WTC11 (cell line): ENCODE measurements around the gene GATA1. TPM values are rescaled to one million over a fixed set of nuclear protein-coding genes. Genes with fewer than 3 reads are reported as not detected.

Experiments
- ATAC-seq: fragments of 200-7000 bp; cut with Tn5 transposase; 2 replicates; pipeline ENCODE4 v1.10.0; 2021; ENCODE audit warnings: mild to moderate bottlenecking, moderate library complexity
- CTCF ChIA-PET: fragments of 300-600 bp; sonication (Branson Sonifier 250); formaldehyde crosslinking; loops from one replicate; lab custom pipeline; 2021; ENCODE audit warnings: antibody characterized with exemption; lab: Charles Lee
- POLR2A ChIA-PET: fragments of 350-600 bp; sonication (Branson Sonifier 250); formaldehyde crosslinking; loops from one replicate; lab custom pipeline; 2021; ENCODE audit warnings: antibody characterized with exemption; lab: Charles Lee
- DNase-seq: peaks from one replicate; pipeline ENCODE4 v3.0.0; 2021; ENCODE audit warnings: low spot score
- H3K27ac Mint-ChIP-seq: 2 replicates; pipeline ENCODE4 v1.8.0; 2021; ENCODE audit warnings: mixed read lengths
- H3K27me3 Mint-ChIP-seq: 2 replicates; pipeline ENCODE4 v1.8.0; 2021; ENCODE audit warnings: low read depth, mild to moderate bottlenecking, moderate library complexity, mixed read lengths
- H3K36me3 Mint-ChIP-seq: 2 replicates; pipeline ENCODE4 v1.8.0; 2021; ENCODE audit warnings: mixed read lengths
- H3K4me1 Mint-ChIP-seq: 2 replicates; pipeline ENCODE4 v1.8.0; 2022; ENCODE audit warnings: mixed read lengths
- H3K4me3 Mint-ChIP-seq: 2 replicates; pipeline ENCODE4 v1.8.0; 2021; ENCODE audit warnings: mild to moderate bottlenecking, moderate library complexity, mixed read lengths
- H3K9me3 Mint-ChIP-seq: 2 replicates; pipeline ENCODE4 v1.8.0; 2021; ENCODE audit warnings: mixed read lengths
- ATF1 ChIP-seq: sonication (generic); formaldehyde crosslinking; IDR thresholded peaks from 2 replicates; pipeline ENCODE4 v1.8.1; 2023; ENCODE audit warnings: mild to moderate bottlenecking, moderate library complexity, missing genetic modification reagents
- ELF4 ChIP-seq: sonication (generic); formaldehyde crosslinking; IDR thresholded peaks from 2 replicates; pipeline ENCODE4 v1.8.1; 2022; ENCODE audit warnings: low read depth, mild to moderate bottlenecking, moderate library complexity, missing genetic modification reagents
- EMX1 ChIP-seq: fragments of 250-450 bp; sonication (Bioruptor Pico); IDR thresholded peaks from 2 replicates; pipeline ENCODE4 v1.8.0; 2021; ENCODE audit warnings: mild to moderate bottlenecking
- ESRRA ChIP-seq: sonication (generic); formaldehyde crosslinking; IDR thresholded peaks from 2 replicates; pipeline ENCODE4 v1.8.1; 2022; ENCODE audit warnings: mild to moderate bottlenecking, missing genetic modification reagents, borderline replicate concordance
- ETV6 ChIP-seq: sonication (generic); formaldehyde crosslinking; IDR thresholded peaks from 2 replicates; pipeline ENCODE4 v1.8.1; 2022; ENCODE audit warnings: mild to moderate bottlenecking, missing genetic modification reagents
- FOXP1 ChIP-seq: sonication (generic); formaldehyde crosslinking; IDR thresholded peaks from 2 replicates; pipeline ENCODE4 v1.8.0; 2022; ENCODE audit warnings: missing genetic modification reagents, mild to moderate bottlenecking, moderate library complexity, borderline replicate concordance
- HMGXB4 ChIP-seq: sonication (generic); formaldehyde crosslinking; IDR thresholded peaks from 2 replicates; pipeline ENCODE4 v1.8.1; 2023; ENCODE audit warnings: mild to moderate bottlenecking, moderate library complexity, missing genetic modification reagents
- JUN ChIP-seq: sonication (generic); formaldehyde crosslinking; IDR thresholded peaks from 2 replicates; pipeline ENCODE4 v1.8.0; 2023; ENCODE audit warnings: mild to moderate bottlenecking, missing genetic modification reagents
- KAT7 ChIP-seq: sonication (generic); formaldehyde crosslinking; IDR thresholded peaks from 2 replicates; pipeline ENCODE4 v1.8.1; 2023; ENCODE audit warnings: missing genetic modification reagents, mild to moderate bottlenecking, borderline replicate concordance
- MLX ChIP-seq: sonication (generic); formaldehyde crosslinking; IDR thresholded peaks from 2 replicates; pipeline ENCODE4 v1.8.1; 2023; ENCODE audit warnings: mild to moderate bottlenecking, missing genetic modification reagents, moderate library complexity
- NFATC4 ChIP-seq: fragments of 250-450 bp; sonication (Bioruptor Pico); IDR thresholded peaks from 2 replicates; pipeline ENCODE4 v1.9.0; 2021; ENCODE audit warnings: mild to moderate bottlenecking
- PRDM15 ChIP-seq: sonication (generic); formaldehyde crosslinking; IDR thresholded peaks from 2 replicates; pipeline ENCODE4 v1.8.0; 2022; ENCODE audit warnings: missing genetic modification reagents
- SOX15 ChIP-seq: fragments of 250-450 bp; sonication (Bioruptor Pico); IDR thresholded peaks from 2 replicates; pipeline ENCODE4 v1.9.0; 2021; ENCODE audit warnings: mild to moderate bottlenecking
- SP1 ChIP-seq: sonication (generic); formaldehyde crosslinking; conservative IDR thresholded peaks from 2 replicates; pipeline ENCODE4 v1.8.1; 2022; ENCODE audit warnings: missing genetic modification reagents
- TCF7 ChIP-seq: sonication (generic); formaldehyde crosslinking; IDR thresholded peaks from 2 replicates; pipeline ENCODE4 v1.8.0; 2022; ENCODE audit warnings: mild to moderate bottlenecking, low read depth, missing genetic modification reagents, moderate library complexity
- TEAD1 ChIP-seq: sonication (generic); formaldehyde crosslinking; IDR thresholded peaks from 2 replicates; pipeline ENCODE4 v1.8.0; 2022; ENCODE audit warnings: mild to moderate bottlenecking, missing genetic modification reagents
- ZNF219 ChIP-seq: sonication (generic); formaldehyde crosslinking; IDR thresholded peaks from 2 replicates; pipeline ENCODE4 v1.8.0; 2023; ENCODE audit warnings: missing genetic modification reagents, mild to moderate bottlenecking, borderline replicate concordance
- ZNF232 ChIP-seq: sonication (generic); formaldehyde crosslinking; IDR thresholded peaks from 2 replicates; pipeline ENCODE4 v1.8.0; 2022; ENCODE audit warnings: mild to moderate bottlenecking, missing genetic modification reagents
- ZNF317 ChIP-seq: sonication (generic); formaldehyde crosslinking; IDR thresholded peaks from 2 replicates; pipeline ENCODE4 v1.8.1; 2023; ENCODE audit warnings: low read depth, mild to moderate bottlenecking, moderate library complexity, missing genetic modification reagents, borderline replicate concordance
- total RNA-seq: library from RNA; stranded (reverse); gene quantifications from 3 replicates; pipeline ENCODE4 v1.2.3, GENCODE V29; 2021
- TF ChIP-seq, protein P1 (sequence below): sonication (generic); formaldehyde crosslinking; IDR thresholded peaks from 2 replicates; pipeline ENCODE4 v1.8.0; 2023; ENCODE audit warnings: missing genetic modification reagents, mild to moderate bottlenecking, borderline replicate concordance
- TF ChIP-seq, protein P2 (sequence below): sonication (generic); formaldehyde crosslinking; IDR thresholded peaks from 2 replicates; pipeline ENCODE4 v1.8.1; 2022; ENCODE audit warnings: low read depth, missing genetic modification reagents, borderline replicate concordance
- TF ChIP-seq, protein P3 (sequence below): sonication (generic); formaldehyde crosslinking; IDR thresholded peaks from 2 replicates; pipeline ENCODE4 v1.8.1; 2023; ENCODE audit warnings: mild to moderate bottlenecking, missing genetic modification reagents
- TF ChIP-seq, protein P4 (sequence below): sonication (generic); formaldehyde crosslinking; IDR thresholded peaks from 2 replicates; pipeline ENCODE4 v1.8.1; 2022; ENCODE audit warnings: mild to moderate bottlenecking, moderate library complexity, missing genetic modification reagents

Gene GATA1
- total RNA-seq, 1 experiment from 2014 or later, result 0.26 TPM

- no peak for TF ChIP-seq PRDM15 (CRISPR knock-in tag)
- TF ChIP-seq SOX15 (CRISPR knock-in tag), result no peak
- TF ChIP-seq ZNF219, result no peak
- no peak for TF ChIP-seq ETV6
- TF ChIP-seq KAT7 (CRISPR knock-in tag), result no peak
- TF ChIP-seq ZNF317, result no peak
- no peak for TF ChIP-seq TEAD1 (CRISPR knock-in tag)
- TF ChIP-seq SP1 (CRISPR knock-in tag), result no peak
- no peak for TF ChIP-seq ZNF232 (CRISPR knock-in tag)
Observed at GRCh38 chrX:48752498-48752897, 33.9 kb upstream of the GATA1 start (continued).

DNA sequence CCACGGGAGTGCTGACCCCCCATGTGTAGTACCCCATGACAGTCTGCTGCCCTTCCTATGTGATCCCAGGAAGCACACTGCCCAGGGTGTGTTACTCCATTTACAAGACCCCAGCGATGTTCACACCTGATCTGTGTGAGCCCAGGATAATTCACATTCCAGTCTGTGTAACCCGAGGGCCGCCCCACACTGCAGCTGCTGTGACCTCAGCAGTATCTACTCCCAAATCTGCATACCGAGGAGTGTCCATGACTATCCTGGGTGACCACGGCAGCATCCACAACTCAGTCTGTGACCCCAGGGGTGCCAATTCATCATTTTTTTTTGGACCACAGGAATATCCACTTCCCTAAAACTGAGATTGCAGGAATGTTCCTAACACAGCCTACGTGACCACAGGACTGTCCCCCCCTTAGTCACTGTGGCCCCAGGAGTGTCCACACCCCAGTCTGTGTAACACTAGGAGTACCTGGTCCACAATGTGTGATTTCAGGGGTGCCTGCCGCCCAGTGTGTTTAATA, 32.6 kb upstream of the GATA1 start:
- CTCF ChIA-PET, result no interaction called here
- ATAC-seq (no peak), DNase-seq (no peak)
- H3K27ac Mint-ChIP-seq, result no peak overlapping the region
- H3K4me1 Mint-ChIP-seq, result no peaks in the 10 kb centered on the region
- POLR2A ChIA-PET, result no interaction called here
- H3K27me3 Mint-ChIP-seq, result no peaks in the 10 kb centered on the region
- no peaks in the 10 kb centered on the region for H3K36me3 Mint-ChIP-seq
- H3K9me3 Mint-ChIP-seq, result no peaks in the 10 kb centered on the region
- no peak overlapping the region for H3K4me3 Mint-ChIP-seq
- TF ChIP-seq ELF4 (CRISPR knock-in tag) (no peak), ESRRA (CRISPR knock-in tag) (no peak), MLX (no peak), EMX1 (no peak), JUN (CRISPR knock-in tag) (no peak), TCF7 (no peak), FOXP1 (CRISPR knock-in tag) (no peak), KAT7 (CRISPR knock-in tag) (no peak), HMGXB4 (CRISPR knock-in tag) (no peak), ETV6 (no peak), NFATC4 (no peak), ATF1 (no peak)
- TF ChIP-seq, protein P1, sequence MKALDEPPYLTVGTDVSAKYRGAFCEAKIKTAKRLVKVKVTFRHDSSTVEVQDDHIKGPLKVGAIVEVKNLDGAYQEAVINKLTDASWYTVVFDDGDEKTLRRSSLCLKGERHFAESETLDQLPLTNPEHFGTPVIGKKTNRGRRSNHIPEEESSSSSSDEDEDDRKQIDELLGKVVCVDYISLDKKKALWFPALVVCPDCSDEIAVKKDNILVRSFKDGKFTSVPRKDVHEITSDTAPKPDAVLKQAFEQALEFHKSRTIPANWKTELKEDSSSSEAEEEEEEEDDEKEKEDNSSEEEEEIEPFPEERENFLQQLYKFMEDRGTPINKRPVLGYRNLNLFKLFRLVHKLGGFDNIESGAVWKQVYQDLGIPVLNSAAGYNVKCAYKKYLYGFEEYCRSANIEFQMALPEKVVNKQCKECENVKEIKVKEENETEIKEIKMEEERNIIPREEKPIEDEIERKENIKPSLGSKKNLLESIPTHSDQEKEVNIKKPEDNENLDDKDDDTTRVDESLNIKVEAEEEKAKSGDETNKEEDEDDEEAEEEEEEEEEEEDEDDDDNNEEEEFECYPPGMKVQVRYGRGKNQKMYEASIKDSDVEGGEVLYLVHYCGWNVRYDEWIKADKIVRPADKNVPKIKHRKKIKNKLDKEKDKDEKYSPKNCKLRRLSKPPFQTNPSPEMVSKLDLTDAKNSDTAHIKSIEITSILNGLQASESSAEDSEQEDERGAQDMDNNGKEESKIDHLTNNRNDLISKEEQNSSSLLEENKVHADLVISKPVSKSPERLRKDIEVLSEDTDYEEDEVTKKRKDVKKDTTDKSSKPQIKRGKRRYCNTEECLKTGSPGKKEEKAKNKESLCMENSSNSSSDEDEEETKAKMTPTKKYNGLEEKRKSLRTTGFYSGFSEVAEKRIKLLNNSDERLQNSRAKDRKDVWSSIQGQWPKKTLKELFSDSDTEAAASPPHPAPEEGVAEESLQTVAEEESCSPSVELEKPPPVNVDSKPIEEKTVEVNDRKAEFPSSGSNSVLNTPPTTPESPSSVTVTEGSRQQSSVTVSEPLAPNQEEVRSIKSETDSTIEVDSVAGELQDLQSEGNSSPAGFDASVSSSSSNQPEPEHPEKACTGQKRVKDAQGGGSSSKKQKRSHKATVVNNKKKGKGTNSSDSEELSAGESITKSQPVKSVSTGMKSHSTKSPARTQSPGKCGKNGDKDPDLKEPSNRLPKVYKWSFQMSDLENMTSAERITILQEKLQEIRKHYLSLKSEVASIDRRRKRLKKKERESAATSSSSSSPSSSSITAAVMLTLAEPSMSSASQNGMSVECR (CRISPR knock-in tag), result no peak
- TF ChIP-seq, protein P2, sequence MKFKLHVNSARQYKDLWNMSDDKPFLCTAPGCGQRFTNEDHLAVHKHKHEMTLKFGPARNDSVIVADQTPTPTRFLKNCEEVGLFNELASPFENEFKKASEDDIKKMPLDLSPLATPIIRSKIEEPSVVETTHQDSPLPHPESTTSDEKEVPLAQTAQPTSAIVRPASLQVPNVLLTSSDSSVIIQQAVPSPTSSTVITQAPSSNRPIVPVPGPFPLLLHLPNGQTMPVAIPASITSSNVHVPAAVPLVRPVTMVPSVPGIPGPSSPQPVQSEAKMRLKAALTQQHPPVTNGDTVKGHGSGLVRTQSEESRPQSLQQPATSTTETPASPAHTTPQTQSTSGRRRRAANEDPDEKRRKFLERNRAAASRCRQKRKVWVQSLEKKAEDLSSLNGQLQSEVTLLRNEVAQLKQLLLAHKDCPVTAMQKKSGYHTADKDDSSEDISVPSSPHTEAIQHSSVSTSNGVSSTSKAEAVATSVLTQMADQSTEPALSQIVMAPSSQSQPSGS, result no peak
- TF ChIP-seq, protein P3, sequence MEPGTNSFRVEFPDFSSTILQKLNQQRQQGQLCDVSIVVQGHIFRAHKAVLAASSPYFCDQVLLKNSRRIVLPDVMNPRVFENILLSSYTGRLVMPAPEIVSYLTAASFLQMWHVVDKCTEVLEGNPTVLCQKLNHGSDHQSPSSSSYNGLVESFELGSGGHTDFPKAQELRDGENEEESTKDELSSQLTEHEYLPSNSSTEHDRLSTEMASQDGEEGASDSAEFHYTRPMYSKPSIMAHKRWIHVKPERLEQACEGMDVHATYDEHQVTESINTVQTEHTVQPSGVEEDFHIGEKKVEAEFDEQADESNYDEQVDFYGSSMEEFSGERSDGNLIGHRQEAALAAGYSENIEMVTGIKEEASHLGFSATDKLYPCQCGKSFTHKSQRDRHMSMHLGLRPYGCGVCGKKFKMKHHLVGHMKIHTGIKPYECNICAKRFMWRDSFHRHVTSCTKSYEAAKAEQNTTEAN, result no peak
- TF ChIP-seq, protein P4, sequence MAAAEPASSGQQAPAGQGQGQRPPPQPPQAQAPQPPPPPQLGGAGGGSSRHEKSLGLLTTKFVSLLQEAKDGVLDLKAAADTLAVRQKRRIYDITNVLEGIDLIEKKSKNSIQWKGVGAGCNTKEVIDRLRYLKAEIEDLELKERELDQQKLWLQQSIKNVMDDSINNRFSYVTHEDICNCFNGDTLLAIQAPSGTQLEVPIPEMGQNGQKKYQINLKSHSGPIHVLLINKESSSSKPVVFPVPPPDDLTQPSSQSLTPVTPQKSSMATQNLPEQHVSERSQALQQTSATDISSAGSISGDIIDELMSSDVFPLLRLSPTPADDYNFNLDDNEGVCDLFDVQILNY, result no peak
